H9 (cell line): ENCODE results near the gene RABGAP1L. TPM values are rescaled to one million over a fixed set of nuclear protein-coding genes. Genes with fewer than 3 reads are reported as not detected.

Source experiments
- DNase-seq: peaks from one replicate; pipeline ENCODE4 v3.0.0-alpha.2; 2017
- H2AFZ ChIP-seq: one replicate; pipeline ENCODE4 v1.6.1; 2013; ENCODE audit warnings: mild to moderate bottlenecking, low read length, control low read depth, moderate library complexity
- H2AK5ac ChIP-seq: 2 replicates; pipeline ENCODE4 v1.6.1; 2013; ENCODE audit warnings: low read length, control low read depth, mixed read lengths; ENCODE audit not compliant: insufficient read length
- H2BK120ac ChIP-seq: one replicate; pipeline ENCODE4 v1.6.1; 2013; ENCODE audit warnings: low read depth, mild to moderate bottlenecking, low read length, control low read depth, inconsistent platforms; ENCODE audit not compliant: poor library complexity, severe bottlenecking
- H2BK12ac ChIP-seq: 2 replicates; pipeline ENCODE4 v1.6.1; 2013; ENCODE audit warnings: low read length, control low read depth, mixed read lengths, low read depth; ENCODE audit not compliant: insufficient read length
- H2BK15ac ChIP-seq: 2 replicates; pipeline ENCODE4 v1.6.1; 2013; ENCODE audit warnings: low read depth, low read length, control low read depth
- H2BK20ac ChIP-seq: one replicate; pipeline ENCODE4 v1.6.1; 2013; ENCODE audit warnings: low read depth, mild to moderate bottlenecking, low read length, control low read depth, inconsistent platforms; ENCODE audit not compliant: poor library complexity, severe bottlenecking
- H2BK5ac ChIP-seq: 2 replicates; pipeline ENCODE4 v1.6.1; 2013; ENCODE audit warnings: low read length, control low read depth, mixed read lengths; ENCODE audit not compliant: insufficient read length
- H3K14ac ChIP-seq: 2 replicates; pipeline ENCODE4 v1.6.1; 2013; ENCODE audit warnings: low read length, control low read depth; ENCODE audit not compliant: insufficient read depth
- H3K18ac ChIP-seq: 2 replicates; pipeline ENCODE4 v1.6.1; 2013; ENCODE audit warnings: low read depth, mild to moderate bottlenecking, mixed read lengths, low read length, control low read depth; ENCODE audit not compliant: insufficient read length
- H3K23ac ChIP-seq: 2 replicates; pipeline ENCODE4 v1.6.1; 2013; ENCODE audit warnings: low read length, control low read depth, mixed read lengths, low read depth; ENCODE audit not compliant: insufficient read length
- H3K23me2 ChIP-seq: 2 replicates; pipeline ENCODE4 v1.6.1; 2013; ENCODE audit warnings: low read depth, mild to moderate bottlenecking, mixed read lengths, low read length, control low read depth; ENCODE audit not compliant: insufficient read length, poor library complexity, severe bottlenecking
- H3K27ac ChIP-seq: 2 replicates; pipeline ENCODE4 v1.5.1; 2013; ENCODE audit warnings: low read length, control low read depth, mixed read lengths, low read depth; ENCODE audit not compliant: insufficient read length
- H3K27me3 ChIP-seq: 2 replicates; pipeline ENCODE4 v1.6.1; 2013; ENCODE audit warnings: low read length, control low read depth, inconsistent platforms; ENCODE audit not compliant: insufficient read depth
- H3K4ac ChIP-seq: 2 replicates; pipeline ENCODE4 v1.6.1; 2013; ENCODE audit warnings: low read depth, mild to moderate bottlenecking, control low read depth, inconsistent platforms, low read length, moderate library complexity
- H3K4me1 ChIP-seq: 2 replicates; pipeline ENCODE4 v1.6.1; 2013; ENCODE audit warnings: low read length, control low read depth, inconsistent platforms; ENCODE audit not compliant: insufficient read depth
- H3K4me2 ChIP-seq: 2 replicates; pipeline ENCODE4 v1.6.1; 2013; ENCODE audit warnings: low read length, control low read depth, mixed read lengths; ENCODE audit not compliant: insufficient read length, insufficient read depth
- H3K56ac ChIP-seq: 2 replicates; pipeline ENCODE4 v1.6.1; 2013; ENCODE audit warnings: low read depth, mild to moderate bottlenecking, mixed read lengths, low read length, control low read depth; ENCODE audit not compliant: insufficient read length
- H3K79me1 ChIP-seq: 2 replicates; pipeline ENCODE4 v1.6.1; 2013; ENCODE audit warnings: low read depth, mild to moderate bottlenecking, moderate library complexity, low read length, control low read depth, inconsistent platforms; ENCODE audit not compliant: insufficient read depth, poor library complexity, severe bottlenecking
- H3K79me2 ChIP-seq: 2 replicates; pipeline ENCODE4 v1.6.1; 2013; ENCODE audit warnings: low read length, control low read depth, inconsistent platforms; ENCODE audit not compliant: insufficient read depth
- H3K9ac ChIP-seq: 2 replicates; pipeline ENCODE4 v1.6.1; 2013; ENCODE audit warnings: low read length, control low read depth, mixed read lengths; ENCODE audit not compliant: insufficient read length; ENCODE audit errors: extremely low read depth
- H3K9me3 ChIP-seq: one replicate; pipeline ENCODE4 v1.6.1; 2013; ENCODE audit warnings: low read depth, low read length, inconsistent platforms; ENCODE audit not compliant: control insufficient read depth
- H3T11ph ChIP-seq: one replicate; pipeline ENCODE4 v1.6.1; 2013; ENCODE audit warnings: mild to moderate bottlenecking, low read length, control low read depth, inconsistent platforms
- H4K20me1 ChIP-seq: one replicate; pipeline ENCODE4 v1.6.1; 2013; ENCODE audit not compliant: control insufficient read depth, insufficient read length, insufficient read depth
- H4K5ac ChIP-seq: 2 replicates; pipeline ENCODE4 v1.6.1; 2013; ENCODE audit warnings: low read depth, mild to moderate bottlenecking, mixed read lengths, low read length, control low read depth; ENCODE audit not compliant: insufficient read length
- H4K8ac ChIP-seq: replicated peaks from 2 replicates; pipeline ENCODE4 v1.6.1; 2013; ENCODE audit warnings: low read length, control low read depth, mixed read lengths, low read depth; ENCODE audit not compliant: insufficient read length
- H4K91ac ChIP-seq: 2 replicates; pipeline ENCODE4 v1.6.1; 2013; ENCODE audit warnings: low read depth, mild to moderate bottlenecking, moderate library complexity, mixed read lengths, low read length, control low read depth; ENCODE audit not compliant: insufficient read length
- H3K27ac Mint-ChIP-seq, 3 experiments: 2 replicates in 2 of 3; 3 replicates in 1 of 3; pipeline ENCODE4 v1.8.0; 2020 to 2021; ENCODE audit warnings: mixed read lengths in 3 of 3, mild to moderate bottlenecking in 1 of 3, moderate library complexity in 1 of 3
- H3K27me3 Mint-ChIP-seq: 2 replicates; pipeline ENCODE4 v1.8.0; 2021; ENCODE audit warnings: low read depth, mild to moderate bottlenecking, moderate library complexity, mixed read lengths
- H3K36me3 Mint-ChIP-seq, 3 experiments: 2 replicates in 2 of 3; 3 replicates in 1 of 3; pipeline ENCODE4 v1.8.0; 2020 to 2021; ENCODE audit warnings: low read depth in 3 of 3, mixed read lengths in 3 of 3; ENCODE audit not compliant: insufficient read depth in 1 of 3
- H3K4me1 Mint-ChIP-seq, 2 experiments: 2 replicates each; pipeline ENCODE4 v1.8.0; 2020; ENCODE audit warnings: mixed read lengths in 2 of 2
- H3K4me3 Mint-ChIP-seq, 2 experiments: 2 replicates in 1 of 2; 3 replicates in 1 of 2; pipeline ENCODE4 v1.8.0; 2020 to 2021; ENCODE audit warnings: mild to moderate bottlenecking in 2 of 2, mixed read lengths in 2 of 2, moderate library complexity in 1 of 2
- H3K9me3 Mint-ChIP-seq, 2 experiments: 2 replicates in 1 of 2; 3 replicates in 1 of 2; pipeline ENCODE4 v1.8.0; 2020; ENCODE audit warnings: mild to moderate bottlenecking in 2 of 2, mixed read lengths in 2 of 2, moderate library complexity in 1 of 2
- CTCF ChIP-seq: fragments of 200-600 bp; sonication (generic); conservative IDR thresholded peaks from 3 replicates; pipeline ENCODE4 v1.8.0; 2021; ENCODE audit warnings: antibody characterized with exemption, mild to moderate bottlenecking
- WGBS: extraction: QIAGEN DNeasy Blood & Tissue Kit; methylation state at CpG from one replicate; pipeline ENCODE4 v1.1.7; 2013; ENCODE audit warnings: missing lambda C conversion rate, low lambda C conversion rate, mixed read lengths; ENCODE audit not compliant: insufficient read length; ENCODE audit errors: extremely low coverage; 5-methylcytosine and 5-hydroxymethylcytosine counted together
- total RNA-seq: library from RNA; stranded (reverse); gene quantifications from 2 replicates; pipeline ENCODE4 v1.2.1, GENCODE V29; 2021

RABGAP1L gene
- total RNA-seq, 1 experiment from 2014 or later = 147 TPM

DNA sequence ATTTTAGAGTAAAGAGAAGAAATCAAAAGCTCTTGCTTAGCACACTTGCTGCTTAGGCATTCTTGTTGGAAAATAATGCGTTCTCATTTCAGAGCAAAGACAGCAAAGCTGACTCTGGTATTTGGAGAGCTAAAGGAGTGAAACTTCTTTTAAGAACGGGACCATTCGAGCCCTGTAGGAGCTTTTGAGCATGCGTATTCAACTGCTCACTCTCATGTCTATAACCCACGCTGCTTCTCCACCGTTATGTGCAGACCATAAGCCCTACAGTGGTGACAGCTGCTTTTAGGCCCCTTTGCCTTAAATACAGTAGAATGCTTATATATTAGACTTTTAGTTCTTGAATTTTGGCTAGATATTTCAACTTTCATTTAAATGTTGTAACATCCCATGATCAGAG is 626.2 kb downstream of the RABGAP1L start:
- H3K4me2 ChIP-seq = no peak overlapping the region
- H3K23ac ChIP-seq = no peak overlapping the region
- H2BK20ac ChIP-seq = no peak overlapping the region
- no peaks in the 10 kb centered on the region for H3K79me1 ChIP-seq
- H2BK120ac ChIP-seq = no peak overlapping the region
- no peaks in the 10 kb centered on the region for H3K79me2 ChIP-seq
- no peak overlapping the region for H3K27ac ChIP-seq
- H3K9me3 ChIP-seq = no peaks in the 10 kb centered on the region
- H3K4me3 Mint-ChIP-seq = no peak overlapping the region
- H3K4me1 ChIP-seq = no peaks in the 10 kb centered on the region
- no peak overlapping the region for H2BK15ac ChIP-seq
- H3K23me2 ChIP-seq = no peaks in the 10 kb centered on the region
- DNase-seq = no peak
- no CpG with 5 or more reads among the region's 6 CpGs for WGBS
- H3K56ac ChIP-seq = no peak overlapping the region
- no peak overlapping the region for H2AK5ac ChIP-seq
- peaks cover 14 to 16% of the 10 kb centered on the region in 2 experiments for H3K4me1 Mint-ChIP-seq
- no peak overlapping the region for H3T11ph ChIP-seq
- no peaks in the 10 kb centered on the region for H4K20me1 ChIP-seq
- H3K27ac Mint-ChIP-seq = no peak overlapping the region
- no peak overlapping the region for H3K4ac ChIP-seq
- H3K14ac ChIP-seq = no peak overlapping the region
- no peak overlapping the region for H4K8ac ChIP-seq
- H2BK5ac ChIP-seq = no peak overlapping the region
- H3K27me3 Mint-ChIP-seq = no peaks in the 10 kb centered on the region
- H2AFZ ChIP-seq = no peak overlapping the region
- no peak overlapping the region for H2BK12ac ChIP-seq
- peaks cover 0 to 2% of the 10 kb centered on the region in 2 experiments; a peak in 2 of 5 replicates for H3K9me3 Mint-ChIP-seq
- no peak overlapping the region for H3K18ac ChIP-seq
- no peaks in the 10 kb centered on the region for H3K27me3 ChIP-seq
- TF ChIP-seq CTCF = no peak
- H3K9ac ChIP-seq = no peak overlapping the region
- peaks cover 0 to 2% (median 0%) of the 10 kb centered on the region in 3 experiments; a peak in 3 of 7 replicates for H3K36me3 Mint-ChIP-seq
- no peak overlapping the region for H4K91ac ChIP-seq
- H4K5ac ChIP-seq = no peak overlapping the region
